ENCODE results near the gene DIO3.

The DIO3 gene

DNA sequence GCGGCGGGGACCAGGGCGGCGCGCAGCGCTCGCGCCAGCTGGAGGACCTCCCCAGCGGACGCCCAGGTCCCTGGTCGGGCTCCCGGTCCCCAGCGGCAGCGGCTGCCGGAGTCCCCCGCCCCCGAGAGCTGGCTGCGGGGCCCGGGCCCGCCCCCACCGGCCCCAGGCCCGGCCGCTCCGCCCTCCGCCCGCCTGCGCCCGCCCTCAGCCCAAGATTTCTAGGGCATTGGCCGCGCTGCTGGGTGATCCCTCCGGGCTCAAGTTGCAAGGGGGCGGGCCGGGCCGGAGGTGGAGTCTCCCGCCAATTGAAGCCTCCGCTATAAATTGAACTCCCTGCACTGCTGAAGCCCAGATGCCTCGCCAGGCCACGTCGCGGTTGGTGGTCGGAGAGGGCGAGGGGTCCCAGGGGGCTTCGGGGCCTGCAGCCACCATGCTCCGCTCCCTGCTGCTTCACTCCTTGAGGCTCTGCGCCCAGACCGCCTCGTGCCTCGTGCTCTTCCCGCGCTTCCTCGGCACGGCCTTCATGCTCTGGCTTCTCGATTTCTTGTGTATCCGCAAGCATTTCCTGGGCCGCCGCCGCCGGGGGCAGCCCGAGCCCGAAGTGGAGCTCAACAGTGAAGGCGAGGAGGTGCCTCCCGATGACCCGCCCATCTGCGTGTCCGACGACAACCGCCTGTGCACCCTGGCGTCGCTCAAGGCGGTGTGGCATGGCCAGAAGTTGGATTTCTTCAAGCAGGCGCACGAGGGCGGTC, at the start of gene DIO3:
DIO3 (plus strand) TSS at position 351 of the 752 bp plus-strand sequence.
- no peak for DNase-seq

GRCh38 chr14:101511620-101512375, 49.5 kb upstream of the DIO3 start:
- DNase-seq, result no peak

DNA sequence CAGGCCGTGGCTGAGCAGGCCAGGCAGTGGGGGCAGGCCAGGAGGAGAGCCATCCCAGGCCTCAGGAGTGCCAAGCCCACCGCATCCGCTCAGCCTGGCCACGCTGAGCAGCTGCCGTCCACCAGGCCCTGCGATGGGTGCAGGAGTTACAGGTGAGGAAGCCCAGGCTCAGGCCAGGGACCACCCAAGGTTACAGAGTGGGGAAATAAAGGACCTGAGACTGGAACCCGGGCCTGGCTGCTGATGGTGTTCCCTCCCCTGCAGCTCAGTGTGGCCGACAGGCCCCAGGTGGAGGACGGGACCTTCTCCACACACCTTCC, 49.0 kb upstream of the DIO3 start:
- DNase-seq, result no peak

DNA sequence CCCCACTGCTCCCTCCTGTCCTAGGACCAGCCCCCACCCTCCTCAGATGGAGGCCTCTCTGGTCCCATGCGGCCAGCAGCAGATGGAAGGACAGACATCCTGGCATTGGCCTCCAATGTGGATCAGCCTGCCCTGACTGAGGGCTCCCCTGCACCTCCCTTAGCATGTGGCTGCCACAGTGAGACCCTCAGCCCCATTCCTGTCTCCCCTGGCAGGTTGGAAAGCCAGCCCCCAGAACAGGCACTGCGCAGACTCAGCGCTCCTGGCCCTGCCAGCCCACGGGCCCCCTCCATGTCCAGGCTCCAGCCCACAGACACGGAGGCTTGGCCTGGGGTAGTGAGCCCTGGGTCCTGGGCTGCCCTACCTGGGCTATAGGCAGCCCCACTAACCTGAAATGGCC, 47.2 kb upstream of the DIO3 start:
- DNase-seq, result no peak

- DNase-seq, result no peak
Measured at GRCh38 chr14:101516401-101516800, 44.9 kb upstream of the DIO3 start.

DNA sequence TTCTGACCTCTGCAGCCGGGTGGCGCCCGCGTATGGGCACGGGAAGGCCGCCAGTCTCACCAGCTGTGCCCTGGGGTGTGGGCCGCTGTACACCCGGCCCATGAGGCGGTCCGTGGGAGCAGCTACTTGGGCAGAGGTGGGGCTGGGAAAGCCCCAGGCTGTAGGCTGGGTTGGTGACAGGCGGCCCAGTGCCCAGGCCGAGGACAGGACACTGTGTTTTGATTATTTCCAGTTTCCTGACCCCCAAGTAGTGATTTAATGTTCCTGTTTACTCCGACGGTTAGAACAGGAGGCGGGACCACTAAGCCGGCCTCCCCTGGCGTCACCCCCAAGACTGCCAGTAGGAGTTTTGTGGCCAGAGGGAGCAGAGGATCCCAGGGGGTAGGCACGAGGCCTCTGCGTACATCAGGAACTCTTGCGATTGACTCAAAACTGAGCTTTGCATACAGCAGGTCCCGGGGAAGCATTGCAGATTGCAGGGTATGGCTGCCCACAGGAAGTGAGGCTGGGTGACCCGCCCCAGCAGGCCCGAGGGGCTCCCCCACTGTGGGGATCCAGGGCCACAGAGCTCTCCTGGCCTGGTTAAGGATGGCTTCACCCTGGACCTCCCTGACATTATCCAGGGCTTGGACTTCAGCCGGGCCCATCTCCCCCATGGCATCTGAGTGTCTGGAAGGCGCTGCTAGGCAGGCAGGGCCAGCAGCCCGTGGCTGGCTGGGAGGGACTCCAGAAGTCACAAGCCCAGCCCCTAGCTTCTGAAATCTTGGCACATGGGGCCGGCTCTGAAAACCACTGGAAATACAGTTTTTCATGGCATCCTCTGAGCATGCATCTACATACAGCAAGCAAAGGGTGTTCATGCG, 42.5 kb upstream of the DIO3 start:
- DNase-seq, result no peak

DNA sequence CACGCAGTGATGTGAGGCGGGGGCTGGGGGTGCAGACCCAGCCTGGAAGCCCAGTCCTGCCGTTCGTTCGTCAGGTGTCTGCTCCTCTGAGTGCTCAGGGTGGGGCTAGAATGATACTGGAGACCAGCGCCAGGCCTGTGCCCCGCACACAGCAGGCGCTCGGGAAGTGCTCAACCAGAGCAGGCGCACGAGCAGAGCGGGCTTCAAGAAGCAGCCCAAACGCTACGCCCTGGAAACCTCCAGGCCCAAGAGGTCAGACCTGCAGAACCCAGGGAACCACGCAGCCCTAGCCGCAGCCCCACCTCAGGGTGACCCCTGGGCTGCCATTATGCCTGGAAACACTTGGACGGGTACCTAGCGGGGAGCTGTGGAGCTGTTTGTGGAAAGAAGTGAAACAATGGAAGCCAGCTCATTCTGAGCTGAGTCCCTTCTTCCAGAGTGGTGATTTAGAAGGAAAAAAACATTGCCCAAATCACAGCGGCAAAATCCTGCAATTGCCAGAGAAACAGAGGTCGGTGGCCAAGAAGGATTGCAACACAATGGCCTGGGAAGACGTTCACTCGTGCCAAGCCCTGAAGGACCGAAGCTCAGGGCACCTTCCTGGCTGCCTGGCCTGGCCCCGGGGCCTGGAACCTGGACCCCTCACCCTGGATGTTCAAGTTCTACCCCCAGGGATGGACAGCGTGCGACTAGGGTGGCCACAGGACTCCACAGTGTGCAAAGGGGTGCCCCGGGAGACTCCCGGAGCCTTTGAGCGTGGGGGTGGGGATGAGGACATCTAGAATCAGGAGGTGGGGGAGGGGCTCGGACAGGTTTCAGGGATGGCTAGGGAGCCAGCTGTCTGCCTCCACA, 40.4 kb upstream of the DIO3 start:
- DNase-seq, result no peak

DNA sequence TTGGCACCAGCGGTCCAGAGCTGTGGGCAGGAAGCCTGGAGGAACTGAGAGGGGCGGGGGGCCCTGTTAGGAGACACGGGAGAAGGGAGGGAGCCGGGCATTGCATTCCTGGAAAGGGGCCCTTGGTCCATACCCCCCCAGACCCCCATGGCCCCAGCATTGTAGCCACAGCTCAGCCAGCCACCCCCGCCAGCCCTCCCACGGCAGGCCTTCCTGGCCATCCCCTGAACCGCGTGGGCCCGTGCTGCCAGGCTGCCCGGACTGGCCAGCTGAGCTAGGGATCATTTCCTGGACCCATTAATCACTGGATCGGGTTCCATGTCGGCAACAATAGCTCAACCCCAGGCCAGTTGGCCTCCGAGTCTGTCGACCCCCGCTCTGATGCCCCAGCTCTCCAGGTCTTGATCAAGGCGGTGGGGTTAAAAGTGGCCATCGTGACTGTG, 39.8 kb upstream of the DIO3 start:
- no peak for DNase-seq

GRCh38 chr14:101521978-101522377, 39.3 kb upstream of the DIO3 start:
- no peak for DNase-seq

- DNase-seq, result peak; percentile 60
Measured at GRCh38 chr14:101525640-101526527, 35.4 kb upstream of the DIO3 start.

- DNase-seq, result no peak
Measured at GRCh38 chr14:101527987-101528386, 33.3 kb upstream of the DIO3 start.

- no peak for DNase-seq
Measured at GRCh38 chr14:101529079-101529478, 32.2 kb upstream of the DIO3 start.

- DNase-seq, result no peak
Measured at GRCh38 chr14:101534198-101534597, 27.1 kb upstream of the DIO3 start.

DNA sequence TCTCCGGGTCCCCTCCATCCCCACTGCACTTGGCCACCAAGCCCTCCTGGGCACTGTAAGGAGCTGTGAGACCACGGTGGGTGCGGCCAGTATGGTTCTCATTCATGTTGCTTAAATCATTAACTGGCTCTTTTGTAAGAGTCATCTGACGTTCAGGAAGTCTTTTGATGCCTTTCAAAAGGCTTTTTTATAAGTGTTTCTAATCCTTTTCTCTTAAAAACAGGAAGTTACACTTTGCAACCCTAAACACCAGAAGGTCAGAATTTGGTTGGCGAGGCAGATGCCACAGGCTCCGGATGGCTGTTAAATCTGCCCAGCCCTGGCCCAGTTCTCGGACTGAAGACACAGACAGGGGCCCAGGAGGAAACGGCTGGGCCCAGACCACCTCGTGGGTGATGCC, 26.1 kb upstream of the DIO3 start:
- DNase-seq, result no peak

GRCh38 chr14:101535701-101536207, 25.5 kb upstream of the DIO3 start:
- no peak for DNase-seq

DNA sequence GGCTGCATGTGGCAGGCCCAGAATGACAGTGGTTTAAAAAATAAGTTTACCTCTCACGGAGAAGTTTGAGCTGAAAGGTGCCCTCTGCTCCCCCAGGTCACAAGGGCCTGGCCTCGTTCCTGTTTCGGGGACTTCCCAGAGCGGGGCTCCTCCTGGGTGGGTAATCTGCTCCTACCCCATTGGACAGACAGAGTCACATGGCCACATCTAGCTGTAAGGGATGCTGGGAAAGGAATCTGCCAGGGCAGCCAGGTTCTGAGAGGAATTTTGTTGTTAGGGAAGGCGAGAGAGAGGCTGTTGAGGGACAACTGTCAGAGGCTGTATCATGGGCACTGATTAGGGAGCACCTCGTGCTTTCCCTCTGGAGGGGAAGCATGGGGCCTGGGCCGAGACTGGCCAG, 24.0 kb upstream of the DIO3 start:
- DNase-seq, result no peak

GRCh38 chr14:101538878-101539277, 22.4 kb upstream of the DIO3 start:
- no peak for DNase-seq

DNA sequence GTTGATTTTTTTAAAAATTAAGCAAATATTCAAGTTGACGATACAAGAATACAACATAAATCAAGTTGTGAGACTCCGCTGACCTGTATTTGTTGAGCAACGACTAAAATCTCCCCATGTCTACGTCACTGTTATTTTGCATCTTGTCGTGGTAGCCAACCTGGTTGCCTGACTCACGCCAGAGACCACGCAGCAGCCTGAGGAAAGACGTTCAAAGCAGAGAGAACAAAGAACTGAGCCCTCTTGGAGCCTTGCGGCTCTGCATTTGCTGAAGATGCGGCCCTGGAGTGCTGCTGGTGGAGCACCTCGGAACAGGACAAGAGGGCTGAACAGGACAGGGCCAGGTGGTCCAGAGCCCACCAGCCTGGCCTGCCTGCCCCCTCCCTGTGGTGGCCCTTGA, 21.4 kb upstream of the DIO3 start:
- DNase-seq, result no peak

DNA sequence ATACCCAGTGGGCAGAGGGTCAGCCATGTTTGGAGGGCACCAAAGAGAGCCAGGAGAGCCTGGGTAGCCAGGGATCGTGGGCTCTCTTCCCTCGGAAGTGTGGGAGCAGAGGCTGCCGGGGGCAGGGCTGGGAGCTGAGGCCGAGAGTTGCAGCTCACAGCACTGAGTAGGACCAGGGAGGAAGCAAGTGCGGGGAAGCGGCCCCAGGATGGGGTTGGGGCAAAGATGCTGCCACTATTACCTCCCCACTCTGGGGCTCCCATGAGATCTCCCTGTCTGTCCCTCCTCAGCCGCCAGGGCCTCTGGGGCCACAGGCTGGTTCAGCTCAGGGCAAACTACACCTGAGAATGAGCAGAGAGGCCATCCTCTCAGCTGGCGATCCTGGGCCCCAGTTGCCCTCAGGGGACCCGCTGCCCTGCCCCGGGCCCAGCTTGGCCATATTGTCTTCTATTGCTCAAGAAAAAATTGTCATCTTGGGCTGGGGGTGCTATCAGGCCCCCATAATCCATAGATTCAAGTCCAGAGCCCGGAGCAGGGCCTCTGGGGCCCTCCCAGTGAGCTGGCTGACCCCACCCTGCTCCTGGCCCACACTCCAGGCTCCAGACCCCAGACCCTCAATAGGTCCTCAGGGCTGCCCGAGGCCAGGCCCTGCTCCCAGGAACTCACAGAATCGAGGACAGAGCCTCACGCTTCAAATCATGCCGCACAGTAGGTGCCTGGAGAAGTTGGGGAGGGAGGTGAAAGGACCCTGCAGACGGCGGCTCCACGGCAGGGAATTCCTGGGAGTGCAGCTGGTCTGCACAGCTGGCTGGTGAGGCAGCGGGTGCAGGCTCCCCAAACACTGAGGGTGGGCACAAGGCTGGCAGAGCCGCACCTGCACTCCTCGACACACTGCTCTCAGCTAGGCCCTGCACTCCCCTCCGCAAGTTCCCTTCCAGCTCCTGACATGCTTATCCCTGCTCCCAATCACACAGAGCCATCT, 20.5 kb upstream of the DIO3 start:
- no peak for DNase-seq

DNA sequence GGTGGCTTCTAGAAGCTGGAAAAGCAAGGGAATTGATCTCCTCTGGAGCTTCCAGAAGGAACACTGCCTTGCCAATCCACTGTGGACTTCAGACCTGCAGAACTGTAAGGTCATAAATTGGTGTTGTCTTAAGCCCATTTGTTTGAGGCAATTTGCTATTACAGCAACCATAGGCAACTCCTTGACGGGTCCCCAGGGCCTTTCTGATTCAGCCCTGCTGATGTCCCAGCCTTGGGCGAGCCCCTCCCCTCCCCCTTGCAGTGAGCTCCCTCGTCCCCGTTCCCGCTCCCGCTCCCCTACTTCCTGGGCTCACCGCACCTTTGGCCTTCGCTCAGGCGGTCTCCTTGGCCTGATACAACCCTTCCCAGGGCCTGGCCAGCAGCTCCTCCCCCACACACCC, 18.9 kb upstream of the DIO3 start:
- no peak for DNase-seq

All from NCI-H2227 treated with DMSO at 0.1 percent for 48 hours (cell line).